NCI-H524 (cell line): Measurements from ENCODE around the gene FBXO17.

ENCODE experiments used
- DNase-seq, 2 experiments: peaks; one replicate each; lab custom pipeline; 2025; lab: John Stamatoyannopoulos, UW

Gene FBXO17

DNA sequence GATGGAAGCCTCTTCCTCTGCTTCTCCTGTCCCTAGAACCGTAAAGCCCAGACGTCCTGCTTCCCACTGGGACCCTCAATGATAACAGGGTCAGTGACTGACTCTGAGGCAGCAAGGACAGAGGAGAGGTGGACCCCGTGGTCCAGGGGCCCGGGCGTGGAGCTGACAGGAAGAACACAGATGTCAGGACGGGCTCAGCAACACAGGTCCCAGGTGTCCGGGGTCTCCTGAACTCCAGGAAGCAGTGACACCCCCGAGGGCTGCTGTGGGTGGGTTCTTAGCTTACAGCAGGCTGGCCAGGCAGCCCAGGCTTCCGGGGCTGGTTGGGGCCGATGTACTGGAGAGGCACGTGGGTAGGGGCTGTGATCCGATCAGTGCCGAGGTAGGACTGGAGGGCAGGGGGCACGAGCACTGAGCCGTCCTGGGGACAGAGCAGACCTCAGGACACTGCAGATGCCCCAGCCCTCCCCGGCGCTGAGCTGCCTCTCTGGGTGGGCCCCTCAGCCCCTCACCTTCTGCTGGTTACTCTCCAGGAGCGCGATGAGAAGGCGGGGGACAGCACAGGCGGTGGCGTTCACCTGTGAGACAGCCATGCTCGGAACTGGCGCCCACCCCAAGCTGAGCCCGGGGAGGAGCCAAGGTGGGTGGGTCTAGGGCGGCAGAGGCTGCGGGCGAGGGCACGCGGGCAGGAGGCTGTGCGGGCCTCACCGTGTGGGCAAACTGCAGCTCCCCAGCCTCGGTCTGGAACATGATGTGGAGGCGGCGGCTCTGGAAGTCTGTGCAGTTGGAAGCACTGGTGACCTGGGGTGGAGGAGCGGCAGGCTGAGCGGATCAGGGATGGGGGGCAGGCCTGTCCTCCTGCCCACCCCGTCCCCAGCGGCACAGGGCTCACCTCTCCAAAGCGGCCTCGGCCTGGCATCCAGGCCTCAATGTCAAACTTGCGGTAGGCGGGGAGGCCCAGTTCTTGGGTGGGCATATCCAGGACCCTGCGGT is 59.9 kb downstream of the FBXO17 start:
- DNase-seq = no peak

DNA sequence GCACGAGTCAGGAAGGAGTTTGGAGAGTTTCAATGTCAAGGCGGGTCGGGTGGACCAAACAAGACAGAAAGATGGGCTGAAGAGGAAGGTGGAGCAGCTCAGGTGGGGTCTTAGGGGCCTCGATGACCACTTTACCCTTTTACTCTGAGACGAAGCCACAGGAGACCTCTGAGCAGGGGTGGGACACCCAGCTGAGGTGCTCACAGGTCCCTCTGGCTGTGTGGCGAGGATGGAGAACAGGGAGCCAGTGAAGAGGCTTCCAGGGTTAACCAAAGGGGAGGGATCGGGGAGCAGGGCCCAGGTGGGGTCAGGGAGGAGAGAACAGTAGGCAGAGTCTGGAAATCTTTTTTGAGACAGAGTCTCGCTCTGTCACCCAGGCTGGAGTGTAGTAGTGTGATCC is 61.6 kb downstream of the FBXO17 start:
- no peak for DNase-seq

DNA sequence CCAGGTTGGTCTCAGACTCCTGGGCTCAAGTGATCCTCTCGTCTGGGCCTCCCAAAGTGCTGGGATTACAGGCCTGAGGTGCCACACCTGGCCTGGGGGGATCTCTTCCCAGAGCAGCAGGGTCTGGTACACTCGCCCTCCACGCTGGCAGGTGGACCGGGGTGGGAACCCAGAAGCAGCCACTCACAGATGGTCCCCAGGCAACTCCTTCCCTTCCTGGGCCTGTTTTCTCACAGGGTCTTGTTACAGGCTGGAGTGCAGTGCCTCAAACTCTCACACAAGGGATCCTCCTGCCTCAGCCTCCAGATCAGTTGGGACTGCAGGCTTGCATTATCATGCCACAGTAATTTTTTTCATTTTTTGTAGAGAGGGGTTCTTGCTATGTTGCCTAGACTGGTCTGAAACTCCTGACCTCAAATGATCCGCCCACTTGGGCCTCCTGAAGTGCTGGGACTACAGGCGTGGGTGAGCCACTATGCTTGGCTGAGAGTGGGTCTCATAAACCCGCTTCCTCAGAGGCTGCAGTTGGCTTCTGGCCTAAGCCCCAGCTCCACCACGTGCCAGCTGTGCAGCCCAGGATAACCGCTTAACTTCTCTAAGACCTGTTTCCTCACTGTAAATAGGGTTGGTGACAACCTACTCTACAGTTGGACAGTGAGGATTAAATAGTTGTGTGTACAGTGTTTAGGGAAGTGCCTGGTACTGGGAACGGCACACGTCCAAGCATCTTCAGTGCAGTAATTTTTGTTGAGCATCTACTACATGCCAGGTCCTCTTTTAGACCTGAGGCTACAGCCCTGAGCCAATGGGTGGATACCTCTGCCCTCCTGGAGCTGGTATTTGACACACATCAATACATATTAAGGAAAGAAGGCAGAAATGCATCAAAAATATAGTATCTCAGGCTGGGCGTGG is 62.7 kb downstream of the FBXO17 start:
- DNase-seq = no peak

DNA sequence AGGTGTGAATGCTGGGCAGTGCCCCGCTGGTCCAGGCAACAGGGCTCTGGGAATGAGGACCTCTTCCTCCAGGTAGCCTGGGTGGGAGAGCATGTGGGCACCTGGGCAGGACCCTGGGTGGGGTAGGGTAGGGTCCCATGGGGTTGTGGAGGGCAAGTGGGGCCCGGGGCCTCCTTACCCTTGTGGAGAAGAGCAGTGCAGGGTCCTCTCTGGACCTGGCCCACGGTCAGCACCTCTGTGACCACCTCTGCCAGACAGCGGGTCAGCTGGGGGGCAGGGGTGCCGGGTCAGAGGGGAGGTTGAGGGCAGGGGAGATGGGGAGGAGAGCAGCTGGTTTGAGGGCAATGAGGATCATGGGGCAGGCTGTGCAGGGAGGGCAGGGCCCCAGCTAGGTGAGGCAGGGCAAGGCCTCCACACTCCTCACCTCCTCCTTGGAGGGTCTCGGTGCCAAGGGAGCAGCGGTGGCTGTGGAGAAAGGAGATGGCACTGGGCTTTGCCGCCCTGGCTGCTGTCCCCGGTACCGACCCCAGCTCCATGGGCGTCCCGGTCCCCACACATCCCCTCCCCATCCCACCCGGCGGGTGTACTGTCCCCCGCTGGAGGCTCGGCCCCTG is 64.0 kb downstream of the FBXO17 start:
- no peak for DNase-seq

DNA sequence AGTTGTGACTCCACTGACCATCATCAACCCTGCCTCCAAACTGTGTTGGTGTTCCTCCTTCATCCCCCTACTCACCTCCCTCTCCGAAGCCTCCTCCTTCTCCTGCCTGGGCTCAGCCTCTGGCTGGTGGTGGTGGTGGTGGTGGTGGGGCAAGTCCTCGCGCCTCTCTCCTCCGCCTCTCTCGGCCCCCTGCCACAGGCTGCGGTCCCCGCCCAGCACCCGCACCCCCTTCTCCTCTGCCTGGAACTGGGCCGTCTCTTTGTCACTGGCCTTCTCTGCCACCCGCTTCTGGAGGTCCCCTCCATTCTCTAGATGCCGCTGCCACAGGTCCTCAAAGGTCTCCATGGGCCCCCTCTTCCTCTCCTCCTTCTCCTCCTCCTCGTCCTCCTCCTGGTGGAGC is 65.1 kb downstream of the FBXO17 start:
- DNase-seq = no peak

DNA sequence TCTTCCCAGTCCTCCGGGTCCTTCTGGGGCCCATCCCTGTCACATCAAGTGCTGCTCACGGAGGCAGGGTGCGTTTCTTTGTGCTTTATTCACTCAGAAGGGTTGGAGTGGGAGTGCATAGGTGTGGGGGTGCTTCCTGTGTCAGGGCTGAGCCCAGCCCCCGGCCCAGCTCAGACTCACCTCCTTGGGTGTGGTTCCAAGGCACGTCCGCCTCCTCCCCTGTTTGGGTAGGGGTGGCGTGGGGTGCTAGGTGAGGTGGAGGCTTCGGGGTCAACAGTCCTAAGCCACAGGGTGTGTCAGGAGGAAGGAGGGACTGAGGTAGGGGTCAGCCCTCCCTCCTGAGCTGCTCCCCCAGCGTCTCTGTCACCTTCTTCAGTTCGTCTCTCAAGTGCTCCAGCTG is 66.6 kb downstream of the FBXO17 start:
- DNase-seq = no peak

DNA sequence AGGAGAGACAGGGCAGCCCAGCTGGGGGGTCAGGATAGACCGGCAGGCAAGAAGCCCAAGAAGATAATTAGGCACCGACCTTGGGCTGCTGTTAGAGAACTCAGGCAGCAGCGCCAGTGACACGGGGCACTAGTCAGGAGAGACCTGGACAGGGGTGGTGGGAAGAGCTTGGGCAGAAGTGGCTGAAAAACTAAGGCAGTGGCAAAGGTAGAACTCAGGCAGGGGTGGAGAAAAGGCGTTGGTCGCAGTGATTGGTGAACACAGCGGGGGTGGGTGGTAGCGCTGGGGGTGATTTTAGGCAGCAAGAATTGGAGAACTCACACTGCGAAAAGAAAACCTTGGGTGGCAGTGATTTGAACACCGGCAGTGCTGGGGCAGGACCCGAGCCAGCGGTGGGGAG is 67.9 kb downstream of the FBXO17 start:
- no peak for DNase-seq

DNA sequence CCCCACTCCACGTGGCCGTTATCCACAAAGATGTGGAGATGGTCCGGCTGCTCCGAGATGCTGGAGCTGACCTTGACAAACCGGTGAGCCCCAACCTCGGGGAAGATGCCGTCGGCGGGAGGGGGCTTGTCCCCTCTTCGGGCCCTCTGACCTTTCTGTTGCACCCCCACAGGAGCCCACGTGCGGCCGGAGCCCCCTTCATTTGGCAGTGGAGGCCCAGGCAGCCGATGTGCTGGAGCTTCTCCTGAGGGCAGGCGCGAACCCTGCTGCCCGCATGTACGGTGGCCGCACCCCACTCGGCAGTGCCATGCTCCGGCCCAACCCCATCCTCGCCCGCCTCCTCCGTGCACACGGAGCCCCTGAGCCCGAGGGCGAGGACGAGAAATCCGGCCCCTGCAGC is 68.3 kb downstream of the FBXO17 start:
- DNase-seq = no peak

DNA sequence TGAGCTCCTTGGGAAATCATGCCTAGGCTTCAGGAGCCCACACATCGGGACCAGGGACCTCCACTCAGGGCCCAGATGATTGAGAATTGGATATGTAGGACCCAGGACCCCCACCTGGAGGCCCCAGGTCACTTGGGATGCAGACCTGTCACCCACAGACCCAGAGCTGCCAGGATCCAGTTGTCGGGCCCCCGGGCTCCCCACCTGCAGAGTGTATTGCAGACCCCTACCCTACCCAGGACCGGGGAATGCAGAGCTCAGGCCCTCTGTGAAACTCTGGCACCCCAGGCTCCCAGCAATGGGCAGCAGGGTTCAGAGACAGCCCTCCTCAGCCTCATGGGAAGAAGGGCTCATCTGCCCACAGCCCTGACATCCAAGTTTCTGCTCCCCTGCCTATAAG is 69.9 kb downstream of the FBXO17 start:
- DNase-seq = no peak

DNA sequence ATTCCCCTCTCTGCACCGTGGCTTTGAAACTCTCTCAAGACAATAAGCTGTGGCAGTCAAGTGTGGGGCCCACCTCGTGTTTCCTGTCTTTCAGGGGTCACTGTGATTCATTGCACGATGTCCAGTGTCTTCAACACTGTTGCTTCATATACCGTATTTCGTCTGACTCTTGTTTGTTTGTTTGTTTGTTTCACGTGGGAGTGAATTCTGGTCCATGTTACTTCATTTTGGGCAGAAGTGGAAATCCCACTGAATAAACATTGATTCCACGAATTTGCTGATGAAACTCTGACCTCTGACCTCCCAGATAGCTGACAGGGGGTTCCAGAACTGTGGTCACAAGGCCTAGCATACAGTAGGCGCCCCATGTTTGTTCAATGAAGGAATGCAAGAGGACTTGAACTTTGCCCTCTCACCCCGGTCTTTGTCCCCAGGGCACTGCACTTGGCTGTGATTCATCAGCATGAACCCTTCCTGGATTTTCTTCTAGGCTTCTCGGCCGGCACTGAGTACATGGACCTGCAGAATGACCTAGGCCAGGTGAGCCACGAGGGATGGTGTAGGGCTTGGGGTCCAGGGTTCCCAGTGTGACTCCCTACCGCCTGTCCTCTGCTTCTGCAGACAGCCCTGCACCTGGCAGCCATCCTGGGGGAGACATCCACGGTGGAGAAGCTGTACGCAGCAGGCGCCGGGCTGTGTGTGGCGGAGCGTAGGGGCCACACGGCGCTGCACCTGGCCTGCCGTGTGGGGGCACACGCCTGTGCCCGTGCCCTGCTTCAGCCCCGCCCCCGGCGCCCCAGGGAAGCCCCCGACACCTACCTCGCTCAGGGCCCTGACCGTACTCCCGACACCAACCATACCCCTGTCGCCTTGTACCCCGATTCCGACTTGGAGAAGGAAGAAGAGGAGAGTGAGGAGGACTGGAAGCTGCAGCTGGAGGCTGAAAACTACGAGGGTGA is 70.7 kb downstream of the FBXO17 start:
- DNase-seq = no peak

DNA sequence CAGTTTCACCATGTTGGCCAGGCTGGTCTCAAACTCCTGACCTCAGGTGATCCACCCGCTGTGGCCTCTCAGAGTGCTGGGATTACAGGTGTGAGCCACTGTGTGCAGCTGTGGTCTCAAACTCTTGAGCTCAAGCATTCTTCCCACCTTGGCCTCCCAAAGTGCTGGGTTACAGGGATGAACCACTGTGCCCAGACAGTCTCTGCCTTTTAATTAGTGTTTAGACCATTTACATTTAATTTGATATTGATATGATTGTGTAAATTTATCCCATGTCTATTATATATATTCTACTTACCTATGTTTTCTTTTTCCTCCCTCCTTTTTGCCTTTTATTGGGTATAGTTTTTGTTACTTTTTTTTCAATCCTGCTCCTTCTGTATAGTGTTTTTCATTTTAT is 73.9 kb downstream of the FBXO17 start:
- no peak for DNase-seq

DNA sequence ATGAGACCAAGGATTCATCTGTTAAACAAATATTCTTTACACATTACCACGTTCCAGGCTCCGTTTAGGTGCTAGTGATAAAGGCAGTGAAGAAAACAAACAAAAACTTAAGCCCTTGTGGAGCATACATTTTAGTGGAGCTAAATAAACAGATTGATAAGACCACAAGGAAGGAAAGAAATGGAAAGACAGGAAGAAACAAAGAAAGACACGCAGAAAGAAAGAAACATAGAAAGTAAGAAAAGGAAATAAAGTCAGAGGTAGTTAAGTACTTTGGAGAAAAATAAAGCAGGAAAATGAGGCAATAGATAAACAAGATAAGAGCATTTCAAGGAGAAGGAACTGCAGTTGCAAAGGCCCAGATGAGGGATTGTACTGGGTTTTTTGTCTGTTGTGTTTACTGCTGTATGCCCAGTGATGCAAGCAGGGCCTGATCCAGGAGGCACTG is 74.8 kb downstream of the FBXO17 start:
- no peak for DNase-seq

DNA sequence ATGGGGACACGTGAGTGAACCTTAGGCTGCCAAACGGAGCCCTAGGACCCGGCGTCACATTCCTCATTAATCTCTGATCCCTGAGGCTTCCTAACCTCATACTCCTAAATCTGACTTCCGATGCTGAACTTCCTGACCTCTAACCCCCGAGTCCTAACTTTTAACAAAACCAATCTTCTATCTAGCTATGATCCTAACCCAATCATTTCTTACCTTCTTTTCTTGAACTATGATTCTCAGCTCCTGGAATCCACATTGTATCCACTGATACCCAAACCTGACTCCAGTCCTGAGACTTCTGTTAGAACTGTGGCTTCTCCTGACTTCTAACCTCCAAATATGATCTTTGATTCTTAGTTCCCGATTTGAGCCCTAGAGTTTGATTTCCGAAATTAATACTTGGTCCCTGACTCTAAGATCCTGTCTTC is 75.3 kb downstream of the FBXO17 start:
- DNase-seq = peak in 1 of 2 experiments; percentile 81

DNA sequence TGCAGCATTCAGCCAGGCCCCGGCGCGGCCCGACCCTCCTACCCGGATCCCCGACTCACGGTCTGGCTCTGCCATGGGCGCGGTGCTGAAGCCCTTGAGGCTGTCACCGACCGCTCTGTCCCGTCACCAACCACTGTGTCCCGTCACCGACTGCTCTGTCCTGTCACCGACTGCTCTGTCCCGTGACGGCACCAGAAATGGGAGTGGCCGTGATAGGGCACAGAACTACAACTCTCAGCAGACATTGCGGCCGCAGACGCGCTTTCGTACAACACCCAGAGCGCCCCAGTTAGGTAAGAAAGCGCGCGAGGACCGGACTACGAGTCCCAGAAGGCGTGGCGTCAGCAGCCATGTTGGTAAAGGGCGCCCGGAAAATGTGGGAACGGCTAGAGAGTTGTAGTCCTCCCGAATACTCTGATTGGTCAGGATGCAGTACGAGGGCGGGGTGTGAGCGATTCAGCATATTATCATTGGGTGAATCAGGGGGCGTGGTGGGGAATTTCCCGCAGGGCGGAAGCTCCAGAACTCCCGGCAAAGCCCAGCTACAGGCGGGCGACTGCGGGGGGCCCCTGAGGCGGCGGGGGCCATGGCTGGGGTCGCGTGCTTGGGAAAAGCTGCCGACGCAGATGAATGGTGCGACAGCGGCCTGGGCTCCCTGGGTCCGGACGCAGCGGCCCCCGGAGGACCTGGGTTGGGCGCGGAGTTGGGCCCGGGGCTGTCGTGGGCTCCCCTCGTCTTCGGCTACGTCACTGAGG is 75.9 kb downstream of the FBXO17 start, which contains the start of the genes NFKBIB and SIRT2:
Gene NFKBIB (plus strand): TSS at position 523 of the 755 bp plus-strand sequence. CDS start 64 bp downstream, at position 587.
Gene SIRT2 (minus strand): TSS at position 172 of the 755 bp plus-strand sequence. CDS start 97 bp downstream, at position 75.
- peak; percentile 100 for DNase-seq

DNA sequence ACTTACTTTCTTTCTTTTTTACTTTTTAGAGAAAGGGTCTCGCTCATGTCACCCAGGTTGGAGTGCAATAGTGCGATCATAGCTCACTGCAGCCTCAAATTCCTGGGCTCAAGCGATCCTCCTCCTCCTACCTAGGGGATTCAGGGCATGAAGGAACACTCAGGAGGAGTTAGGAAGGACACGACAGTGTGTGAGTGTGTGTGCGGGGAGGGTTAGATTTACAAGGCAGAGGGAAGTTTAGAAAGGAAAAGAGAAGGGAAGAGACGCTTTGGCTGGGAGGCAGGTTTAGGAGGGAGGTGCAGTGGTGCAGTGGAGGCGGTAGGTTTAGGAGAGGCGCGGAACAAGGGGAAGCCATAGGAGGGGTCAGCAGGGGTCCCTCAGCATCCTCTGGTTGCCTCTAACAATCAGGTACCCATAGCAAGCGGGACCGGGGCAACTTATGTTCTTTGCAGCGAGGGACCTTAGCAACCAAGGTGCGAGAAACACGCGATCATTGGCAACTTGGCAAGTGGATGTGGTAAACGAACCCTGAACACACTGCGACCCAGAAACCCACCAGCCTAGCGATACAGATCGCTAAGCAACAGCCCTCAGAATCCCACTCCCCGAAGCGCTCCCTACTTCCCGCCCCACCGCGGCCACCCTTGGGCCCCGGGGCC is 76.6 kb downstream of the FBXO17 start:
- DNase-seq = no peak

DNA sequence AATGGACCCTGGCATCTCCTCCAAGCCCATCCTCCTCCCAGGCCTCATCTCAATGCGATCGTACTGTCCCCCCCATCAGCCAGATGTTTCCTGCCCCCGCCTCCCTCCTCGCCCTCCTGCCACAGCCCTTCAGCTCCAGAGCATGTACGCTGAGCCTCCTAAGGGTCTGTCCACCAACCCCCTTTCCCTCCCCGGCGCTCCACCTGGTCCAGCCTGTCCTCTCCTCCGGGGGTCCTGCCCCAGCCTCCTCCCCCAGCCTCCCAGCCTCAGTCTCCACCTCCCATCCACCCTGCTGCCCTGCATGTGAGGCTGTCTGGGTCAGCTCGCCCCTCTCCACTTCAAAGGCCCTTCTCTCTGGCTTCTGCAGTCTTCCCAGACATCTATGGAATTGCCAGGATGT is 80.6 kb downstream of the FBXO17 start:
- DNase-seq = no peak

DNA sequence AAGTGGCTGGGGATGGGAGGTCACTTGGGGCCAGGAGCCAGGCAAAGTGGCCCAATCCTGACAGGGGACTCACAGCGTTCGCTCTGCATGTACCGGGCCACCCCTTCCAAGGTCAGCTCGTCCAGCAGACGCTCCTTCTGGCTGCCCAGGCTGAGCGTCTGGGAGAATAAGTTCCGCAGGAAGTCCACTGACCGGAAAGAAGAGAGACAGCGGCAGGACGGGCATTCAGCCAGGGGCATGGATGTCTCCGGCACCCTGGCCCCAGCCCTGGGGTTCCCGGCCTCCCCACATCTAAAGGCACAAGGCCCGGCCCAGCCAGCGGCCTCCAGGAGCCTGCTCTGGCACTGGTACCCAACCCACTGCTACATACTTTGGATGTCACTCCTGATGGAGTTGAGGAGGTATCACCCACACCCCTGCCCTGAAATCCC is 82.2 kb downstream of the FBXO17 start:
- DNase-seq = no peak

DNA sequence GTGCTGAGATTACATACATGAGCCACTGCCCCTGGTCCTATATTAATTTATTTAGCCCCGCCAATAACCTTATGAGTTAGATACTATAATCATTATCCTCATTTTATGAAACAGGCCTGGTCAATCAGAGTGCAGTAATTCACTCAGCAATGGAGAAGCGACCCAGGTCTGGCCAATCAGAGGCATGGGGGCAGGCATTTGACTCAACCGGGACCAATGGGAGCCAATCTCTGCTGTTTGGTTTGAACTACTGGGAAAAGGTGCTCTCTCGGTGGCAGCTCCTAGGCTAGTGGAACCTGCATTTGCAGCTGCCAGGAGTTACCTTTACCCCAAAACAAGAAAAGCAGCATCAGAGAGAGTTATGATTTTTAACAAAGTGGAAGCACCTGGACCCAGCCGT is 82.7 kb downstream of the FBXO17 start:
- DNase-seq = no peak

DNA sequence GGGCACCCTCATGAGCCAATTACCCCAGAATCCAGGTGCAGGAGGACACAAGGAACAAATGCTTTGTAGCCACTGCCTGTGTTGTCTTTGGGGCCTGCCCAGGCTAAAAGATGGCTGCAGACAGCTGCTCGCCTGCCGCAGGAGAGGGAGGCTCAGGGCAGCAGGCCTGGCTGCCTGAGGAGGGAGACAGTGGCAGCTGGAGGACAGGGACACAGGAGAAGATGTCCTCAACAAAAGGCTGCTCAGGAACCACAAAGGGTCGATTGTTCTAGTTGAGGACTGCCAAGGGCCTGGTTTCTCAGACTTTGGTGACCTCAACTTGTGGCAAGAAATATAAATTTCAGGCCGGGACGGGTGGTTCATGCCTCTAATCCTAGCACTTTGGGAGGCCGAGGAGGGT is 83.8 kb downstream of the FBXO17 start:
- DNase-seq = no peak
